HG03460 (cell line): ENCODE results near the gene LGR6.
"Not testable (repeated sequence)": the region's sequence is repeated elsewhere in the genome, so short reads cannot be mapped to it uniquely, and the experiment has no call there.

ENCODE experiments used
- ATAC-seq: cut with Tn5 transposase; IDR thresholded peaks from one replicate; pipeline ENCODE4 v1.9.1; 2021; ENCODE audit not compliant: unreplicated experiment

Gene LGR6

DNA sequence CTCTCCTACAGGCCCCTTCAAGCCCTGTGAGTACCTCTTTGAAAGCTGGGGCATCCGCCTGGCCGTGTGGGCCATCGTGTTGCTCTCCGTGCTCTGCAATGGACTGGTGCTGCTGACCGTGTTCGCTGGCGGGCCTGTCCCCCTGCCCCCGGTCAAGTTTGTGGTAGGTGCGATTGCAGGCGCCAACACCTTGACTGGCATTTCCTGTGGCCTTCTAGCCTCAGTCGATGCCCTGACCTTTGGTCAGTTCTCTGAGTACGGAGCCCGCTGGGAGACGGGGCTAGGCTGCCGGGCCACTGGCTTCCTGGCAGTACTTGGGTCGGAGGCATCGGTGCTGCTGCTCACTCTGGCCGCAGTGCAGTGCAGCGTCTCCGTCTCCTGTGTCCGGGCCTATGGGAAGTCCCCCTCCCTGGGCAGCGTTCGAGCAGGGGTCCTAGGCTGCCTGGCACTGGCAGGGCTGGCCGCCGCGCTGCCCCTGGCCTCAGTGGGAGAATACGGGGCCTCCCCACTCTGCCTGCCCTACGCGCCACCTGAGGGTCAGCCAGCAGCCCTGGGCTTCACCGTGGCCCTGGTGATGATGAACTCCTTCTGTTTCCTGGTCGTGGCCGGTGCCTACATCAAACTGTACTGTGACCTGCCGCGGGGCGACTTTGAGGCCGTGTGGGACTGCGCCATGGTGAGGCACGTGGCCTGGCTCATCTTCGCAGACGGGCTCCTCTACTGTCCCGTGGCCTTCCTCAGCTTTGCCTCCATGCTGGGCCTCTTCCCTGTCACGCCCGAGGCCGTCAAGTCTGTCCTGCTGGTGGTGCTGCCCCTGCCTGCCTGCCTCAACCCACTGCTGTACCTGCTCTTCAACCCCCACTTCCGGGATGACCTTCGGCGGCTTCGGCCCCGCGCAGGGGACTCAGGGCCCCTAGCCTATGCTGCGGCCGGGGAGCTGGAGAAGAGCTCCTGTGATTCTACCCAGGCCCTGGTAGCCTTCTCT lies 124.6 kb downstream of the LGR6 start:
- no peak for ATAC-seq

DNA sequence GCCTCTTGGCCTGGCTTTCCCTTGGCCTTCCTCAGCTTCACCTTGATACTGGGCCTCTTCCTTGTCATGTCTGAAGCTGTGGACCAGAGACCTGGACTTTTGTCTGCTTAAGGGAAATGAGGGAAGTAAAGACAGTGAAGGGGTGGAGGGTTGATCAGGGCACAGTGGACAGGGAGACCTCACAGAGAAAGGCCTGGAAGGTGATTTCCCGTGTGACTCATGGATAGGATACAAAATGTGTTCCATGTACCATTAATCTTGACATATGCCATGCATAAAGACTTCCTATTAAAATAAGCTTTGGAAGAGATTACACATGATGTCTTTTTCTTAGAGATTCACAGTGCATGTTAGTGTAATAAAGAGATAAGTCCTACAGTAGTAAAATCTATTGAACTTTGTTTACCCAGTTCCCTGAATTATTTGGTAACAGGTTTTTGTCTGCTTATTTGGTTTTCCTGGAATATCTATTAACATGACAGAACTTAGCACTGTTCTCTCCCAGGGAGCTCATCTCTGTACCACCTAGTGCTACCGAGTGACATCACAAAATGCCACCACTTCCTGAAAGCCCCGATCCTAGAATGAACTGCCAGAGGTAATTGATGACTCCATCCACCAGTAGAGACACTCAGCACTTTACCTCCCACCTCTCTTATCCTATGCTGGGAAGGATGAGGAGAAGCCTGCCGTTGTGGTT lies 125.9 kb downstream of the LGR6 start:
- no peak for ATAC-seq

DNA sequence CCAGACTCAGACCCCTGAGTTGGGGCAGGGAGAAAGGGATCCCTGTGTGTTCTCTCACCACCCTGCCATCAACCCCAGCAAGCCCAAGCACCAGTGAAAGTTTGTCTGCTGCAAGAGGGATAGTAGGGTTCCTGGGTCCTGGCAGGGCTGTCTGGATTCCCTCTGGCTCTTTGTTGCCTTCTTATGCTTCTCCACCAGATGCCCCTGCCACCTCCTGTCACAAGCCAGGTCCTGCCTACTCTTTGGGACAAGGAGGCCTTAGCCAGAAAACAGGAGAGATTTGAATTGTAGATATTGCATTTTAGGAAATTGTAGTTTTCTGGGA lies 126.4 kb downstream of the LGR6 start:
- no peak for ATAC-seq

DNA sequence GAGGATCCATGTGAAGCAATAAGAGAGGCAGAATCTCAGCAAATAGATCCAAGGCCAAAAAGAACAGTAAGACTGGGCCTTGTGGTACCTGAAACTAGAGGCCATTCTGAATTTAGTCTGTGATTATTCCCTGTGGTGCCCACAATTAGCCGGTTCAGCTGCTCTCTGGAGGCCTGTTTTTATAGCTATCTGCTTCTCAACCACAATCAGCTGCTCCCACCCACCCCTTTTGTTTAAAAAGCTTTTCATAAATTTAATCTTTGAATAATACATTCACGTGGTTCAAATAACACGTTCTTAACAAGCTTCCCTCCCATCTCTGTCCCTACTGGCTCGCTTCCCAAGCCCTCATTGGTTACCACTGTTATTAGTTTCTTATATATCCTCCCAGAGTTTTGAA lies 130.1 kb downstream of the LGR6 start:
- ATAC-seq, result no peak

DNA sequence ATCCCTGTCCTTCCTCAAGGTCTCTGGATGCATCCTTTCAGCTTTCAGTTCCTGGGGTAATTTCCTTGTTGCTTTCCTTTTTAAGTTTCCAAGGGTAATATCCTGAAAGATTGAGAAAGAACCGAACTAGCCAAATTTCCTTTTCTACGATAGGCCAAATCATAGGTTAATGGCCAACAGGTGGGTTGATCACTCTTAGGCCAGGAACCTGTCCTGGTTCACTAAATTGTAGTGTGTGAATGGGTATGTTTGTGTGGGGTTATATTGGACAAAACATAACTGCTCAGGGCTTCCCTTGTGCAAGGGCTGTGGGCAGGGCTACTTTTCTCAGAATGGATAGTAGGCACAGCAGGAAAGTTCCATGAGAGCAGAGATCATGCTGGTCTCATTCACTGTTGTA lies 131.0 kb downstream of the LGR6 start:
- no peak for ATAC-seq

DNA sequence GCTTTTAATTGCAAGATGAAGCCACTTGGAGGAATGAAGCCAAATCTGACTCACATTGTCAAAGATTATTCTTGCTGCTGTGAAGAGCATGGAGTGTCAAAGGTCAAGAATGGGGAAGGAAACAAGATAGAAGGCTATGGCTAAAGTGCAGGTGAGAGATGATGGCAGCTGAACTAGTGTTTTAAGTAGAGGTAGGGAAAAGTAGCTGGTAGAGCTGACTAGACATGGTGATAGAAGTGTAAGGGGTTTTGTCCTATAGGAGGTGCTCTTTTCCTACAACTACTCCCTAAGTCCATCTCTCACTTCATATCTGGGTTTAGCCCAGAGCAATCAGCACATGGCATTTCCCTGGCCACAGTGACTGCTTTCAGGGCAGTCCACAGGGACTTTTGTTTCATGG lies 136.3 kb downstream of the LGR6 start:
- no peak for ATAC-seq

DNA sequence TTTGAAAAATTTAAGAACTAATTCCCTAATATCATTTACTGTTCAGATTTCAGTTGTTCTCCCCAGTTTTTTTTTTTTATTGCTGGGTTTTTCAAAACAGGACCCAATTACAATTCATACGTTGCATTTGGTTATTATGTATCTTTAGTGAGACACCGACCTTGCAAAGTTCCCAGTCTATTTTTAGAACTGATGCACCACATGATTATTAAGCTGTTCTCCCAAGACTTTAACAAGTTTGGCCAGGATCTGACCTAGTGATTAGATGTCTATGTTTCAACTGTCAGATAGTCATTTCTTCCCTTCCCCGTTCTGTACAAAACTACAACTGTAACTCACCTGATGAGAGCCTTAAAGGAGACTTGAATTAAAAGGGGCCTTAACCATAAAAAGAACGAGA lies 140.3 kb downstream of the LGR6 start:
- no peak for ATAC-seq

DNA sequence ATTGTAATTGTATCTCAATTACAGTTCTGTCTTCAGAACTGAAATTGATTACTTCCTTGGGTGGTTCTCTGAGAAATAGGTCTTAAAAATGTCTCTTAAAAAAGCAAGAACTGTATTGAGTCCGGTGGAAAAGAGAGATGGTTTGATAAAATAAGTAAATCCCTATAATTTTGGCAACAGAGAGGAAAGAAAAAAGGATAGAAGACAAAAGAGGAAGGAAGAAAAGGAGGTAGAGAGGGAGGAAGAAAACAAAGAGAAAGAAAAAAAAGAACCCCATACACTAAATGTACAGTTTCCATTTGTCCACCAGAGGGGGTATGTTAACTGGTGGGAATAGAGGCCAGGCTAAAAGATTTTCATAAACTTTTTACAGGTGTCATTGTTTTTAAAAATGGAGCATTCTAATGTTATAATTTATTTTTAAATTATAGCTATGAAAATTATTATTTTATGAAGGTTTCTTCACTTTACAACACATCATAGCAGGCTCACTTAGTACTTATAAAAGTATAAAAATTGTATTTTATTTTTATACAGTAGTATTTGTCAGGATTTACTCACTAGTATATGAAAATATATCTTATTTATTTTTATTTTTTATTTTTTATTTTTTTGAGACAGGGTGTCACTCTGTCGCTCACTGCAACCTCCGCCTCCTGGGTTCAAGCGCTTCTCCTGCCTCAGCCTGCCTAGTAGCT lies 150.2 kb downstream of the LGR6 start:
- ATAC-seq, result no peak

DNA sequence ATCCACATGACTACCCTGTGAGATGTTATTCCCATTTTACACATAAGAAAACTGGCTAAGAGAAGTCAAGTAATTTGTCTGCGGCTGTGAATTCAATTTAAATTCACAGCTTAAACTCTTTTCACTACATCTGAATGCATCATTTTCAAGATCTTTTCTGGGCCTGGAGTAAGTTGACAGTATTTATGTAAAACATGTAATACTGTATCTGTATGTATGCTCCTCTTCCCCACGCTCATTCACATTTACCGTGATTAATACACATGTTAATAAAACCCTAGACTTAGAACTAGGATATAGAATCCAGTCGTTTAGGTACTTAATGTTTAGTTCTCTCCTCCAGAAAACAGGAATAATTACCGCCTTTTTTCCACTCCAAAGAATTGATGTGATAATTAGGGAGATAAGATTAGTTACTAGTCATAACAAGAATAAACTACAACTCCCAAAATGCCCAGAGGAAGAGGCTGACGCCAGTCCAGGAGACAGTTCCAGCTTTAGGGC lies 154.5 kb downstream of the LGR6 start:
- ATAC-seq, result no peak

DNA sequence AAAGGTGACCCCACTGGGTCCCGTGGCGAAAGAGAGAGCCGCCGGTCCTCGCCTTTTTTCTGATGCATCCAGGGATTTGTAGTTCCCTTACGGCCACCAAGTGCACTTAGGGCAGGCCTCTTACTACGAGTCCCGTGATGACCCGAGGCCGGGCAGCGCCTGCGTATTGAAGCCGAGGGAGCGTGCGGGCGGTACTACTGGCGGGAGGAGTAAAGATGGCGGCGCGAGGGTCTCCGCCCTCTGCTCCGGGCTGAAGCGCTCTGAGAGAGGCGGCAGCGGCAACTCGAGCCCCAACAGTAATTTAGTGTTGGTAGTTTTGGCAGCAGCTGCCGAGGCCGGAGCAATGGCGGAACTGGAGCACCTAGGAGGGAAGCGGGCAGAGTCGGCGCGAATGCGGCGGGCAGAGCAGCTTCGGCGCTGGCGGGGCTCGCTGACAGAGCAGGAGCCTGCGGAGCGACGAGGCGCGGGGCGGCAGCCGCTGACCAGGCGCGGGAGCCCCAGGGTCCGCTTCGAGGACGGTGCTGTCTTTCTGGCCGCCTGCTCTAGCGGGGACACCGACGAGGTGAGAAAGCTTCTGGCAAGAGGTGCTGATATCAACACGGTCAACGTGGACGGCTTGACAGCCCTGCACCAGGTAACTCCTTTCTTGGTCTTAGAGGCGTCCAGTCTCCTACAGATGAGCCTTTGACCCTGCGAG lies 155.1 kb downstream of the LGR6 start, which contains the start of gene PPP1R12B:
Gene PPP1R12B, plus strand, starts transcription at position 191 of the 697 bp plus-strand sequence. Its CDS starts 153 bp downstream, at position 344.
- ATAC-seq, result peak; percentile 96

DNA sequence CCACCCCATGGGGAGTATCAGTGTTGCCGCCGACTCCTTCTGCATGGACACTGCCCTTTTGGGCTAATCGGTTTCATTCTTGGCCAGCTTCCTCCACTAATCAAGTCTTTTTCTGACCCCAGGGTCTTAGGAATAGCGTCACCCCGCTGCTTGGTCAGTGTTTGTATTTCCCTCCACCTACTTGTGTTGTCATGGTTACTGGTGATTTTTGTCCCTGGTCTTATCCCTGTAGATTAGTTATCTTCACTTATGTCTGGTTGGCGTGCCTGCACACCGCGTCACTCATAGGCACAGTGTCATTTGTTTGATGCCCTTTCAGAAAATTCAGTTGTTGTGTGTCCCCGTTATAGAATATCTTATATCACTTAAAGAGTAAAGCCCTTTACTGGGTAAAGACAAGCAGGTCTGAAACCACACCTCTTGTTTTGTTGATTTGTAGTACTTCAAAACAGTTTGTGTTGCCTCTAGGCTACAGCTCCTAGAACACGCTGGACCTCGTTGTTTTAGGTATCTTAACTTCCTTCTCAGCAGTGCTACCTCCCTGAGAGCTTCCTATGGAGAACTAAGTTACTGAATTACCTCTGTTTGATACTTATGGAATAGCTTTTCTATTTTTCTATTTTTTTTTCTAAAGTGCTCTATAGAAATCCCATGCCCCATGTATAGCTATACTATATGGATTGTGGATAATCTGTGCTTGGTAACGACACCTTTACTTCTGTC lies 155.8 kb downstream of the LGR6 start:
- peak; percentile 1 for ATAC-seq

DNA sequence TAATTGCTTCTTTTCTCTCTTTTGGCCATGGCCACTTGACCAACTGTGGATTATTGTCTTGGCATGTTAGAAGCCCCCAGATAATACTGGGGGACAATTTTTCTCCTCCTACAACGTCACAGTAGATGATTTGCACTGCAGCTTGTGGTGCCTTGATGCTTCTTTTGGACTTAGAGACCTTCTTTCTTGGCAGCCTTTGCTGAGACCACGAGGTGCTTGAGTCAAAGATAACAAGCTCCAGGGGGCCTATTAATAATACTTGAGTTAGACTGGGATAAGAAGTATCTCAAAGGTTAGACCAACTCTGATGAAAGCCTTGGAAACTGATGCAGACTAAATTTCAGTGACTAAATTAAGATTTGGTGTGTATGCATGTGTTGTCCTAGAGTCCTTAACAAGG lies 158.1 kb downstream of the LGR6 start:
- ATAC-seq, result no peak

DNA sequence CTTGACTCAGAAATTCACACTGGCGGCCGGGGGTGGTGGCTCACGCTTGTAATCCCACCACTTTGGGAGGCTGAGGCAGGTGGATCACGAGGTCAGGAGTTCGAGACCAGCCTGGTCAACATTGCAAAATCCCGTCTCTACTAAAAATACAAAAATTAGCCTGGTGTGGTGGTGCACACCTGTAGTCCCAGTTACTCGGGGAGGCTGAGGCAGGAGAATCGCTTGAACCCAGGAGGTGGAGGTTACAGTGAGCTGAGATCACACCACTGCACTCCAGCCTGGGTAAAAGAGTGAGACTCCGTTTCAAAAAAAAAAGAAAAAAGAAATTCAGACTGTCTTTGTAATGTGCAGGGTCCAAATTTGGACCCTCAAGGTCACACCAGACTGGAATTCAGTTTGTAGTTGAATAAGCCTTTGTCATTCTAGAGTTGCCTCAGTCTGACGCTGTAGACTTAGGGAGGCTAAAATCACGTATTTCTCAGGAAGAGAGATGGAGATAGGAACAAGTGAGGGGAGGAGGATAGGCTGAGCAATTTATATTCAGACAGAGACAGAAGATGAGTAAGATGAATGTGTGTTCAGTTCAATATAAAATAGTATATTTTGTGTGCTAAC lies 159.1 kb downstream of the LGR6 start:
- ATAC-seq, result not testable (repeated sequence)

DNA sequence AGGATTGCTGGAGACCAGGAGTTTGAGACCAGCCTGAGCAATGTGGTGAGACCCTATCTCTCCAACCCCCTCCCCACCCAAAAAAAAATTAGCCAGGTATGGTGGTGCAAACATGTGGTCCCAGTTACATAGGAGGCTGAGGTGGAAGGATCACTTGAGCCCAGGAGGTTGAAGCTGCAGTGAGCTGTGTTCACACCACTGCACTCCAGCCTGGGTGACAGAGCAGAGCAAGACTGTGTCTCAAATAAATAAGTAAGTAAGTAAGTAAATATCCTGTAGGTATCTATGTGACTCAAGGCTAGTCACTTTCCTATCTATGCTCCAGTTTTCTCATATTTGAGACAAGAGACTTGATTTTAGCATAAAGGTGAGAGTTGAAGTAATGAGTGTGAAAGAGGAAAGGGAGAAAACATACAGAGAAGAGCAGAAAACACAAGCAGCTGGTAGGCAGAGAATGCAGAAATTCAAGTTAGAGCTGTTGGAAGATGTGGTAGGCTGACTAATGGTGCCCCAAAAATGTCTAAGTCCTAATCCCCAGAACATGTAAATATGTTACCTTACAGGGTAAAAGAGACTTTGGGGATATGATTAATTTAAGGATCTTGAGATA lies 162.4 kb downstream of the LGR6 start:
- ATAC-seq, result no peak

DNA sequence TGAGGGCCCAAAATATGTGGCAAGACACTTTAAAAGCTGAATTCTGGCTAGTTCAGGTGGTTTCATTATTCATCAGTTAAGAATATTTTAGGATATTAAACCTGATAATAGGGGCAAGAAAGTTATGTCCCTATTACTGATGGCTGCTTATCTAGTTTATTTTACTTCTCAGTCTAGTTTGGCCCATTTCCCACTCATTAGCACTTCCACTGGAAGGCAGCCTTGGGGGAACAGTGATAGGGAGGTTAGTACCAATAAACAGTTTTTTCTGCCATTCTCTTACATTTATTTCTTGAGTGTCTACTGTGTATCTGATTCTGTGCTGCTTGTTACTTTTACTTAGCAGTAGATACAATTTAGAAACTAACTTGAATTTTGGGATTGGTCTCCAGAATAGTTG lies 163.9 kb downstream of the LGR6 start:
- no peak for ATAC-seq

DNA sequence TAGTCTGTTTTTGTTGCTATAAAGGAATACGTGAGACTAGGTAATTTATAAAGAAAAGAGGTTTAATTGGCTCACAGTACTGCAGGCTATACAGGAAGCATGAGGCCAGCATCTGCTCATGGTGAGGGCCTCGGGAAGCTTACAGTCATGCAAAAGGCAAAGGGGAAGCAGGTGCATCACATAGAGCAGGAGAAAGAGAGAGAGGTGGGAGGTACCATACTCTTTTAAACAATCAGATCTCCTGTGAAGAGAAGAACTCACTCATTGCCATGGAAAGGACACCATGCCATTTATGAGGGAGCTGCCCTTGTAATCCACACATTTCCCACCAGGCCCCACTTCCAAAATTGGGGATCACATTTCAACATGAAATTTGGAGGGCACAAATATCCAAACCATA lies 167.6 kb downstream of the LGR6 start:
- ATAC-seq, result no peak

DNA sequence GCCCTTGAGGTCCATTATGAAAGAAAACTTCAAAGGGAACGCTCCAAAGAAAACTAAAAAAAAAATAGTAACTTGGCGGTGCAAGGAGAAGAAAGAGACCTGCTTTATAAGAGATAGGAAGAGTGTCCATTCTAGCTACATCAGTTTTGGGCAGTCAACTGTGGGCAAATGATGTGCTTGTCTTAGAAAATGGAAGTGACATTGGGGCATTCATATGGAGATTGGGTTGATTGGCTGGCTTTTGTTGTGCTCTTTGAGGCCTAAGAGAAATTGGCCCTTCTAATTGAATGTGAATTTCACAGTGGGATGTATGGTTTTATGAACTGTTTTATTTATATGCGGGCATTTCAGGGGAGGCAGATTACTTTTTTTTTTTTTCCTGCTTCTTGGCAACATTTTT lies 168.1 kb downstream of the LGR6 start:
- no peak for ATAC-seq

DNA sequence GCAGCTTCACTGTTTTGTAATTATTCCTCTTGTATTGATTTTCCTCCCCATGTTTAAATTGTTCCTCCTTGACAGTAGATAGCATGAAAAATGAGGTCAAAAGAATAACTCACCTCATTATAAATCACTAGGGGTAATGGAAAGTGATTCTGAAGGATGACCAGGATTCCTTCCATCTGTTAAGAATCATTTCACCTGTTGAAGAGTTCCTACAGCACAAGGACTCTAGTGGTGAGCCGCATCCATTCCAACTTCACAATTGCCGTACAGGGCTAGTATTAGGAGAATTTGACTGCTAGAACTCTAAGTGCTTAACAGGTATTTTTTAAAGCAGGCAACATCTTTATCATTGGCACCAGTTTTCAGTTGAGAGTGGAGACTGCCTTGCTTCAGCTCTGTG lies 168.6 kb downstream of the LGR6 start:
- ATAC-seq, result no peak

DNA sequence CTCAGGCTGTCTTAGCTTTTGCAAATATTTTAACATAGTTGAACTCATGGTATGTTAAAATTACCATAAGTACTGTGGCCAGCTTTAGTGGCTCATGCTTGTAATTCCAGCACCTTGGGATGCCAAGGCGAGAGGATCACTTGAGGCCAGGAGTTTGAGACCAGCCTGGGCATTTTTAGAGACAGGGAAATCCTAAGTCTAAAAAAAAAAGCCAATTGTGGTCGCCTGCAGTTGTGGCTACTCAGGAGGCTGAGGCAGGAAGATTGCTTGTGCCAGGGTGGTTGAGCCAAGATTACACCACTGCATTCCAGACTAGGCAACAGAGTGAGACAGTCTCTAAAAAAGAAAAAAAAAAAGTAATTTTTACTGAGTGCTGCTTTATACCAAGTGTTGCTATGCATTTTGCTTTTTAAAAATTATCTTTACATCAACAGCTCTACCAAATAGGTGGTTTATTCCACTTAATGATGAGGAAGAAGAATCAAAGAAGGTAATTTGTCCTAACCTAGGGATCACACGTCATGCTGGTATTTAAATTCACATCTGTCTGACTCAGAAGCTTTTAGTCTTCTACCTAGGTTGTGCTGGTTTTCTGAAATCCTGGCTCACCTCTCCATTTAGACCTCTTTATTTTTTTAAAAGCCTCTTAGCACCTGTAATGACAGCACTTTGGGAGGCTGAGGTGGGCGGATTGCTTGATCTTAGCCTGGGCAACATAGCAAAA lies 171.7 kb downstream of the LGR6 start:
- ATAC-seq, result no peak
